Measurements from ENCODE around the gene NFAM1. TPM values are rescaled to one million over a fixed set of nuclear protein-coding genes. Genes with fewer than 3 reads are reported as not detected.
A peak's percentile ranks its signal among the peaks of the same experiment; 100 is the strongest.

NFAM1 gene
- total and polyA plus RNA-seq, 12 donors, result 0.44 to 11.2 (median 7.1) TPM

DNA sequence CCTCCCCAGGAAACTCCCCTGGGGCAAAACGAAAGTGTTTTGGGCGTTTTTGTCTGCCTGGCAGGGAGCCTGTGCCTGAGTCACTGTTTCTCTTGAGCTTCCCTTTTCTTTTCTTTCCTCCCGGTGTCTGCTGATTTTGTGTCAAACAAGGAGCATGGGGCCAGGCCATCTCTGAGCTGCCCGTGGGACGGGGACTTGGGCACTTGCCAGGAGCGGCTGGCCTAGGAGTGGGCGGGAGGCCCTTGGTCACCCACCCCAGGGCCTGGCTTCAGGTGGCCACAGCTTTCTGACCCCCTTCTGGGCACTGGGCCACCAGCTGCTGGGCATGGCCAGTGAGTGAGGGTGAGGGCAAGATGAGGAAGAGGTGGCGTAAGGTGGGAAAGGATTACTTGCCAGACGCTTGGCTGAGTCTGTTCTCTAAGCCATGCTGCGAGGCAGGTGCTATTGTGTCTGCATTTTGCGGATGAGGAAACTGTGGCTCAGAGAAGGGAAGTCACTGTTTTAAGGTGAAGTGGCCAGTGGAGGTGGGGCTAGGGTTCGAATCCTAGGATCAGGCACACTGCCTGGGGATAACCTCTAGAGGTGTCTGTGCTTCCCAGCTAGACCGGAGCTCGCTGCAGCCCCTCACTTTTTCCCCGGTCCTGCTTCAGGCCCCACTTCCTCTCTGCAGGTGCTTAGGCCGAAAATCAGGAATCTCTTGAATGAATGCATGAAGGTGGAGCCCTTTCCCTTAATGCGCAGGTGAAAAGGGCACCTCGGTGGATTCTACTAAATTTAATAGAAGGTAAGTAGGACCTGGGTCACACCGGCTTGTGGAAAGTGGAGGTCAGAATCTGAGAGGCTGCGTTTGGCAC lies 7.8 kb upstream of the NFAM1 start:
- H3K4me3 ChIP-seq, result no peak overlapping the region
- 56 to 62% (median 59%) methylated on average over 20 of the region's 20 CpGs for WGBS, 4 donors
- intact Hi-C loops (cut with DNase I), result loop anchor here (5.0 to 10.0 kb wide), 4 partner anchors 165 to 473 kb away; partner anchors contain the start of genes SEPTIN3 (in 1 of the 2) and TCF20 (in 1 of the 2)
- no peak for TF ChIP-seq CTCF (IDR thresholded peaks at IDR 0.05)
- TF ChIP-seq POLR2A (IDR thresholded peaks at IDR 0.05), result no peak
- H3K36me3 ChIP-seq (replicated peaks in 1 of 2), result no peaks in the 10 kb centered on the region
- H3K9me3 ChIP-seq (replicated peaks in 1 of 3), result no peaks in the 10 kb centered on the region
- H3K4me1 ChIP-seq (replicated peaks in 1 of 2), result peaks cover 14 to 39% of the 10 kb centered on the region in 2 donors
- no peaks in the 10 kb centered on the region for H3K27me3 ChIP-seq
- peak; percentile 33 to 67 (median 45) for DNase-seq
- H3K27ac ChIP-seq, result peak overlapping the region in 3 of 5 donors; percentile 37 to 70 (median 68)

- TF ChIP-seq POLR2A (IDR thresholded peaks at IDR 0.05) (no peak), CTCF (IDR thresholded peaks at IDR 0.05) (no peak)
- Histone ChIP-seq H3K4me1 (replicated peaks in 1 of 2) (peaks cover 5 to 34% of the 10 kb centered on the region in 2 donors), H3K36me3 (replicated peaks in 1 of 2) (no peaks in the 10 kb centered on the region), H3K9me3 (replicated peaks in 1 of 3) (no peaks in the 10 kb centered on the region), H3K4me3 (no peak overlapping the region), H3K27me3 (no peaks in the 10 kb centered on the region), H3K27ac (peak overlapping the region in 3 of 5 donors; percentile 37 to 70 (median 68))
- intact Hi-C loops (cut with DNase I), result loop anchor here (5.0 to 10.0 kb wide), 4 partner anchors 164 to 472 kb away; partner anchors contain the start of genes SEPTIN3 (in 1 of the 2) and TCF20 (in 1 of the 2)
- WGBS, 4 donors, result 77 to 82% (median 81%) methylated on average over 13 of the region's 13 CpGs
- DNase-seq, result no peak
Observed at GRCh38 chr22:42439021-42439567, 6.9 kb upstream of the NFAM1 start.

- DNase-seq, result no peak
- intact Hi-C loops (cut with DNase I), result loop anchor here (5.0 to 10.0 kb wide), 4 partner anchors 163 to 471 kb away; partner anchors contain the start of genes SEPTIN3 (in 1 of the 2) and TCF20 (in 1 of the 2)
- 29 to 45% (median 39%) methylated on average over 12 of the region's 12 CpGs for WGBS, 4 donors
- Histone ChIP-seq H3K4me1 (replicated peaks in 1 of 2) (peaks cover 4 to 27% of the 10 kb centered on the region in 2 donors), H3K27ac (peak overlapping the region in 2 of 5 donors; percentile 50 to 72), H3K4me3 (no peak overlapping the region), H3K36me3 (replicated peaks in 1 of 2) (no peaks in the 10 kb centered on the region), H3K9me3 (replicated peaks in 1 of 3) (no peaks in the 10 kb centered on the region), H3K27me3 (no peaks in the 10 kb centered on the region)
- no peak for TF ChIP-seq CTCF (IDR thresholded peaks at IDR 0.05)
- TF ChIP-seq POLR2A (IDR thresholded peaks at IDR 0.05), result no peak
Observed at GRCh38 chr22:42438293-42438650, 6.1 kb upstream of the NFAM1 start.

Measured in adrenal gland (tissue), 12 donors.